GM12872 (cell line): Measurements from ENCODE around the gene CELA2B.

Experiments used
- TF ChIP-seq, protein P1 (sequence below): IDR thresholded peaks from 3 replicates; pipeline ENCODE4 v1.5.1; 2011; ENCODE audit warnings: low read depth, mild to moderate bottlenecking, low read length, moderate library complexity; ENCODE audit not compliant: insufficient read depth

Gene CELA2B

DNA sequence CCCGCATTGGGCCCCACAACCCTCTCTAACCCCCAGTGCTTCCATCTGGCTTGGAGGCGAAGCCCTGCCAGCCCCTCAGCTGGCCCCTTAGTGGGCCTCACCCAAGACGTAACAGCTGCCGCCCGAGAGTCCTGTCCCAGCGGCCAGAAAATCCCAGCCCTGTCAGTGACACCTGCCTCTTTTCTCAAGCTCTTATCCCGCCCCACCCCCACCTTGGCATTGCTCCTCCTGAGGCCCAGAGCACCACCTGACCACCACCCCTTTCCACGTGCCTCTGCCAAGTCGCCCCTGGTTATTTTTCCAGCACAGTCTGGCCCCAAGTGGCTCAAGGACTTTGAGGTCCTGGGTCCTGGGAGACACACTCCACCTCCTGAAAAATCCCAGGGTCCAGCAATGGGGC is 43.6 kb upstream of the CELA2B start:
- TF ChIP-seq, protein P1, sequence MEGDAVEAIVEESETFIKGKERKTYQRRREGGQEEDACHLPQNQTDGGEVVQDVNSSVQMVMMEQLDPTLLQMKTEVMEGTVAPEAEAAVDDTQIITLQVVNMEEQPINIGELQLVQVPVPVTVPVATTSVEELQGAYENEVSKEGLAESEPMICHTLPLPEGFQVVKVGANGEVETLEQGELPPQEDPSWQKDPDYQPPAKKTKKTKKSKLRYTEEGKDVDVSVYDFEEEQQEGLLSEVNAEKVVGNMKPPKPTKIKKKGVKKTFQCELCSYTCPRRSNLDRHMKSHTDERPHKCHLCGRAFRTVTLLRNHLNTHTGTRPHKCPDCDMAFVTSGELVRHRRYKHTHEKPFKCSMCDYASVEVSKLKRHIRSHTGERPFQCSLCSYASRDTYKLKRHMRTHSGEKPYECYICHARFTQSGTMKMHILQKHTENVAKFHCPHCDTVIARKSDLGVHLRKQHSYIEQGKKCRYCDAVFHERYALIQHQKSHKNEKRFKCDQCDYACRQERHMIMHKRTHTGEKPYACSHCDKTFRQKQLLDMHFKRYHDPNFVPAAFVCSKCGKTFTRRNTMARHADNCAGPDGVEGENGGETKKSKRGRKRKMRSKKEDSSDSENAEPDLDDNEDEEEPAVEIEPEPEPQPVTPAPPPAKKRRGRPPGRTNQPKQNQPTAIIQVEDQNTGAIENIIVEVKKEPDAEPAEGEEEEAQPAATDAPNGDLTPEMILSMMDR, result no peak

DNA sequence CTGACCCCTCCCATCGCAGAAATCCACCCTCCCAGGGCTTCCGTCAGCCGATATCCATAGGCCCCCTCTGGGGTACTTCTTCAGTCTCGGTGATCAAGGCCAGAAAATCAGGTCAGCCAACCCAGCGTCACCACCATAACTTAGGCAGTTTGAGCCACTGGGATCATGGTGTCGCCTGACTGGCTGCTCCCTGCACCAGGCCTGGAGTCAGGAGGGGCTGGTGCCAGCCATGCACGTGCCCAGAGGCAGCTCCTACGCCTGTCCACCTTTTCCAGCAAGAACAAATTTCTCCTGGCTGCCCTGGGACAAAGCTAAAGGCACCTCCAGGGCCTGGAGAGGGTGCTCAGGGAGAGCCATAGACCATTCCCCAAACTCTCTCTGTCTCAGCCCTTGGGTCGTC is 42.4 kb upstream of the CELA2B start:
- TF ChIP-seq, protein P1, result no peak

GRCh38 chr1:15435239-15436077 is 40.4 kb upstream of the CELA2B start:
- TF ChIP-seq, protein P1, result no peak

- TF ChIP-seq, protein P1, result no peak
Observed at GRCh38 chr1:15436881-15437442, 38.9 kb upstream of the CELA2B start.

- TF ChIP-seq, protein P1, result no peak
Observed at GRCh38 chr1:15439325-15439724, 36.6 kb upstream of the CELA2B start.

- TF ChIP-seq, protein P1, result no peak
Observed at GRCh38 chr1:15440357-15440756, 35.5 kb upstream of the CELA2B start.

GRCh38 chr1:15441247-15441646 is 34.7 kb upstream of the CELA2B start:
- TF ChIP-seq, protein P1, result no peak
